Measurements from ENCODE around the gene ZBTB20.

Gene ZBTB20

DNA sequence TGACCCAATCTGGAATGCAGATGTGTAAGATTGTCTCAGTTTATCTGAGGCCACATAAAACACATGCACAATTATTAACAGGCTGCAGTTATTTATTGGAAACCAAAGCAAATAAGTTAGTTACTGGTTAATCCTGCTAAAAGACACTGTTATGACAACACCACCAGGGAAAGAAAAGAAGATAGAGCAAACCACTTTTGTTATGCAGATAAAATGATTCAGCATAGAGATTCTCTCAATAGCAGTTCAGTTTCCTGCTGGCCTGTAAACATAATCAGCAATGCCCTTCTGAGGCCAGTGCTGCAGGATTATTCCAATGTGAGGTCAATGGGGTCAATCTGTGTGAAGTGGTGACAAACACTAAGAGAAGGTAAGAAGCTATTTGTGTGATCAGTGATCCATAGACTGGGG, 244.4 kb downstream of the ZBTB20 start:
- peak; percentile 15 for DNase-seq

DNA sequence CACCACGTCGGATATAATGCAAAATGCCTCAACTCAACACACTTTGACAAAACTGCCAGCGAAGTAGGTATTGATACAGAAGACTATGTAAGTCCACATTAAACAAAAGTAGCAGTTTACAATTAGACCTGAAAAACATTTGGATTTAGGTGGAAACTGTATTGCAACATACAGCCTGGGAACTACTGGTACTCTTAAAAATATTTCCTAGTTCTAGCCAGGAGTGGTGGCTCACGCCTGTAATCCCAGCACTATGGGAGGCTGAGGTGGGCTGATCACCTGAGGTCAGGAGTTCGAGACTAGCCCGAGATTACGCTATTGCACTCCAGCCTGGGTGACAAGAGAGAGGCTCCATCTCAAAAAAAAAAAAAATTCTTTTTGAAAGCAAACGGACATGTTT, 246.2 kb downstream of the ZBTB20 start:
- DNase-seq = no peak

- DNase-seq = peak; percentile 92
These were observed 247.7 kb downstream of the ZBTB20 start for GRCh38 chr3:114899186-114899931.

DNA sequence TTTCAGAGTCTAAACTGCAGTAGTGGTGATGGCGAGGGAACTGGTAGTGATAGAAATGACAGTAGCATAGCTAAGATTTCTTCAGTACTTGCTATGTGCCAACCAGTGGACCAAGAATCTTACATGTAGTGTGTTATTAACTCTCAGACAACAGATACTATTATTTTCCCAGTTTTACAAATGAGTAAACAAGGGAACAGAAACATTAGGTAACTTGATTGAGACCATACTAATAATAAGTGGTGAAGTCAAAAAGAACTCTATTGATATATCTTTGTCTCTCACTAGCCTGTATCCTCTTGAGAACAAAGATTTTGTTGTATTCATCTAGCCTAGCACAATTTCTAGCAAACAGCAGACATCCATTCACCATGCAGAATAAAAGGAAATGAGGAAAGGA, 250.1 kb downstream of the ZBTB20 start:
- DNase-seq = no peak

DNA sequence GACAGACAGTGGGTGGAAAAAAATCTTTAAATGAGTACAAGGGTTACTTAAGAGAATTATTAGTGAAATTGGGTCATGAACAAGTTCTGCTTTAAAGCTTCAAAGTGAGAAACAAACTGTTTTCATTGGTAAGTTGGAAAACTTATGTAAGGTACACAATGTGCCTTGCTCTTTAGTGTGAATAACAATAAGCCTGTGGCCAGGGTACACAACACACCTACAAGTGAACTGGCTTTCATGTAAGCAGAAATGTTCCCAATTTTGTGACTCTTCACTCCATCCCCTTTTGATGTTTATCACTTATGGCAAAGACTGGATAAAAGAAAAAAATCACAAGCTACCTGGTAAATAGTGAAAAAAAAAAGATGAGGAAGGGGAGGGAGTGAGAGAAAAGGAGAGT, 253.7 kb downstream of the ZBTB20 start:
- no peak for DNase-seq

GRCh38 chr3:114892880-114893279, 254.2 kb downstream of the ZBTB20 start:
- no peak for DNase-seq

GRCh38 chr3:114892131-114892879, 254.8 kb downstream of the ZBTB20 start:
- DNase-seq = peak; percentile 64

- DNase-seq = no peak
These were observed 259.3 kb downstream of the ZBTB20 start for GRCh38 chr3:114887806-114888205.

DNA sequence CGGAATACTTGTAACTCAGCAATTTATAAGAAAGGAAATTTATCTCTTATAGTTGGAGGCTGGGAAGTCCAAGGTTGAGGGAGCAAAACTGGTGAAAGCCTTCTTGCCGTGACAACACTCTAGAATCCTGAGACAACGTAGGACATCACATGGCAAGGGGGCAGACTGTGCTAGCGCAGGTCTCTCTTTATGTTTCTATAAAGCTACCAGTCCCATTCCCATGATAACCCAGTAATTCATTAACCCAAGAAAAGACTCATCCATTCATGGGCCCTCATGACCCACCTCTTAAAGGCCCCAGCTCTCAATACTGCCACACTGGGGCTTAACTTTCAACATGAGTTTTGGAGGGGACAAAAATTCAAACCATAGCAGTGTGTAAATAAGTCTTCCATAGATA, 260.2 kb downstream of the ZBTB20 start:
- no peak for DNase-seq

- DNase-seq = no peak
These were observed 262.7 kb downstream of the ZBTB20 start for GRCh38 chr3:114884213-114884923.

DNA sequence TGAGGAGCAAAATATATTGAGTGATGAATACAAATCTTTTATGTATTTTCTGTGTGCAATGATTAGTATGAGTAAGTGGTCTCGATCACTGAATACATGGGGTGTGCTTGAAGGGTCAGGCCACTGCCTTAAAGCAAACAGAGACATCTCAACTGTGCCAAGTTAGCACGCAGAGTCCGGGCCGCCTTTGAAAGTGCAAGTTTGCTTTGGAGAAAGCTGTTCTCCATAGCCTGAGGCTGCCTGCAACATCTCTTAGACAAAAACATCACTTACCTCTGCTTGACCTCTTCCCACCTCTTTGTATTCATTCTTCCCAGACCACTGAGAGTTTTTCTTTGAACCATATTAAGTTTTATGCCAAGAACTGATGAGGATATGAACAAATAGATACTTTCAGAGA, 267.0 kb downstream of the ZBTB20 start:
- peak; percentile 96 for DNase-seq

DNA sequence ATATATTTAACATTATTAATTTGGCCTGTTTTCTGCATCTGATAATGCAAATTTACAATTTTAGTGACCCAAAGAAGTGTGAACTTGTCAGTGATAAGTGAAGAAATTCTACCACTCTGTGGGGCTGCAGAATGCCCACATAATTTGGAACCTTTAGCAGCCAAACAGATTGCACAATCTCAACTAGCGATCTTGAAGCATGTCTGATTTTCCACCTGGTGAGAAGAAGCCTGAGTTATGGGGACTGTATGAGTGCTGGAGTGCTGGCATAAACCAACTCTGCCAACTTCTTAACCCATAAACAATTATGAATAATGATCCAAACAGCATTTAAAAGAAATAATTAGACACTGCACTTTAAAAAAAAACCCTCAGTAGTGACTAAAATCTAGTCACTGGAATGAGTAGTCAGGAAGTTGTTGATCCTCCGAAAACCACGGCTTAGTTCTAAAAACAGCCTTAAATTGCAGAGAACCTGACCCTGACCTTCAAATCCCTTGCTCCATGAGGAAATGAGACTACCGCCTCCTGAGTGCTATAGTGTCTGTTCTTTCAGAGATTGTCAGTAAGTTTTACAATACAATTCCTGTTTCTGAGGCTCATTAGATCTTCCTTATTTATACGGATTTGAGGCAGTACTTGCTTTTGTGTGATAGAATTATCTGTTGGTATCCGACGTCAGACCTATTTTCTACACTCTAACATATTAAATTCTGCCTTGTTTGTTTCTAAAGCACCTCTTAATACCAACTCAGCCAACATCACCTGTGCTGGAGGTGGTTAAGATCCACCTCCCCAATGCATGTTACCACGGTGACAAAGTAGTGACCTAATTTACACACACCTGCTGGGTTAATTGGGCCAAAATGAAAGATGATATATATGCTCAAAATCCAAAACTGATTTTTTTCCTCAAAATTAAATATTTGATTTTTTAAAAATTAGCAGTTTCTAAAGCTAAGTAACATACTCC, 267.7 kb downstream of the ZBTB20 start:
- peak; percentile 93 for DNase-seq

DNA sequence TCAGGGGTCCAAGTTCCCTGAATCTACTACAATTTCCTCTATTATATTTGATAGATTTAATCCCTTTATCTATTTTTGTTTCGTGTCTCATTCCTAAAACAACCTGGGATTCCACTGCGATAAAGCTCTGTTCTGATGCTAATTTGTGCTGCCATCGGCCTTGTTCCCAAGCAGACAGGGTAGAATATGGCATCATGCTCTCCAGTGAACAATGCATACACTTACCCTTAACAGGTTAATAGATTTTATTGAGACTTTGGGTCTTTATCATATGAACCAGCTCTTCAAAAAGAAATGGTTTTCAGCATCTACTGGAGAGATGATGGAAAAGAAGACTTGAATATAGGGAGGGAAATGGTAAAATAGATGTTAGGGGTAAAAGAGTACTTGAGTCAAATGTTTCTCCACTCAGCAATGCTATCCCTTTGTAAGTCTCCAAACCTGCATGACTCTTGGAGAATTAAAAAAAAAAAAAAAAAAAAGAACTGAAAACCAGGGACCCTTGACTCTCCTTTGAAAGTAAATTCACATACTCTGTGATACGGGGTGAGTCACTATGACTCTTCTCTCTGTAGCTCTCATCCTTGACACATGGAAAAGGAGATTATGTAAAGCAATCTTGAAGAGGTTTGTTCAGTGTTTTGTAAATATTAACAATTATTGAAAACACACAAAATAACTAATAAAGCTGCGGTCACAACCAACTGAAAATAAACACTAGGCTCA, 268.8 kb downstream of the ZBTB20 start:
- no peak for DNase-seq

DNA sequence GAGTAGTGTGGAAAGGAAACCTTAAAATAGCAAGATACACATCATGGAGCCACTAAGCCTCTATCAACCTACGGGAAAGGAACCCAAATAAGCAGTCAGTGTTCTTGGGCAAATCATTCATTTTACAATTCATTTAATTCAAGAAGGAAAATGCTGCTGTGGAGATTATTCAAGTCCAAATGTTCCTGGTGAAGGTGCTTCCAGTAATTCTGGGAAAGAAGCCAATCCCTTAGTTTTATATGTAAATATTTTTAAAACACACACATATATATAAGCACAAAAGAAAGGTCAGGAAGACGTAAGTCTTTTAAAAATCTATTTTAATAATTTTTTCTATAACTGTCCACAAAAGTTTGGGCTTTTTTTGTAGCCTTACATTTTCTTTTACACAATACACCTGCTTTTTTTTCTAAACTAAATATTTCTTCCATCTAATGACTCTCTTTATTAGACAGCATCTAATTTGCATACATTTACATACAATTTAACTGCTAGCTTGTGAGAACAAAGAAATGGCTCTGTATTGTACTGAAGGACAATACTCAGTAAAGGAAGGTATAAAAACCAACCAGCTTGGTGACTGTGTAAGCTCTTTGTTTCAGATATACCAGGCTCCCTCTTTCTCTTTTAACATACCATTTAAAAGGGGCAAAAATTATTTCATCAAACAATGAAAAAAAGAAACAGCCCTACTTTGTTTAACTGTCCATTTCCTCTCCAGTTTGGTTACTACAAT, 269.5 kb downstream of the ZBTB20 start:
- peak; percentile 35 for DNase-seq

GRCh38 chr3:114874522-114874971, 272.5 kb downstream of the ZBTB20 start:
- no peak for DNase-seq

GRCh38 chr3:114873591-114873990, 273.5 kb downstream of the ZBTB20 start:
- DNase-seq = no peak

GRCh38 chr3:114872588-114872987, 274.5 kb downstream of the ZBTB20 start:
- DNase-seq = no peak

DNA sequence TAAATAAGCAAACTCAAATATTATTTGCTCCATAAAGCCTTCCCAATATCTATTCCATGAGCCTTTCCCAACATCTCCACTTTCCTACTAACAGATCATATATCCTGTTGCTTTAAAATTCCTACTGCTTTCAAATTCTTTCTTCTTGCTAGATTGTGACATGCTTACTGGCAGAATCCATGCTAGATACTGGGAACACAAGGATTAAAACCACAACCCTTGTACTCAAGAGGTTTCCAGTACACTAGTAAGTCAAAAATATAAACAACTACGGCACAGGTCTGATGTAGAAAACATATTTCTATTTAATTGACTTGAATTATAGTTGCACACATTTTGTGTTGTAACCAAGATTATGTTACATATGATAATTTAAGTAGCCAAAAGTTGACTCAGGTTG, 275.0 kb downstream of the ZBTB20 start:
- no peak for DNase-seq

GRCh38 chr3:114867835-114868503, 279.1 kb downstream of the ZBTB20 start:
- DNase-seq = no peak

DNA sequence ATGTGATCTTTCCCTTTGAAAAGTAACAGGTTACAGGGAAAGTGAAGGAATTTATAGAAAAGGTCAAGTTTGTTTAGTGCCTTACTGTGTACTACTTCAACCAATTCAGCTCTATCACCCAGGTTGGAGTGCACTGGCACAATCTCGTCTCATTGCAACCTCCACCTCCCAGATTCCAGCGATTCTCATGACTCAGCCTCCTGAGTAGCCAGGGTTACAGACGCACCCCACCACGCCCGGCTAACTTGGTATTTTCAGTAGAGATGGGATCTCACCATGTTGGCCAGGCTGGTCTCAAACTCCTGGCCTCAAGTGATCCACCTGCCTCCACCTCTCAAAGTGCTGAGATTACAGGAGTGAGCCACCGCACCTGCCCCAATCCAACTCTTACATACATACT, 279.7 kb downstream of the ZBTB20 start:
- no peak for DNase-seq

Measured in COR-L47 (cell line).